Skin epidermis (tissue), 12 donors: ENCODE measurements around the gene GID4.
A peak's percentile ranks its signal among the peaks of the same experiment; 100 is the strongest.

Experiments
- H3K27ac ChIP-seq, 21 experiments: fragments of 200-600 bp; sonication (generic) in 11 of 21; one replicate each; pipeline ENCODE4 v1.5.0; 2020; ENCODE audit warnings: mild to moderate bottlenecking in 3 of 21, inconsistent platforms in 2 of 21, moderate library complexity in 2 of 21
- H3K4me3 ChIP-seq, 7 experiments: fragments of 200-600 bp; sonication (generic) in 2 of 7; one replicate each; pipeline ENCODE4 v1.5.0; 2020; ENCODE audit warnings: inconsistent platforms in 2 of 7, mild to moderate bottlenecking in 2 of 7, moderate library complexity in 1 of 7

GID4 gene

DNA sequence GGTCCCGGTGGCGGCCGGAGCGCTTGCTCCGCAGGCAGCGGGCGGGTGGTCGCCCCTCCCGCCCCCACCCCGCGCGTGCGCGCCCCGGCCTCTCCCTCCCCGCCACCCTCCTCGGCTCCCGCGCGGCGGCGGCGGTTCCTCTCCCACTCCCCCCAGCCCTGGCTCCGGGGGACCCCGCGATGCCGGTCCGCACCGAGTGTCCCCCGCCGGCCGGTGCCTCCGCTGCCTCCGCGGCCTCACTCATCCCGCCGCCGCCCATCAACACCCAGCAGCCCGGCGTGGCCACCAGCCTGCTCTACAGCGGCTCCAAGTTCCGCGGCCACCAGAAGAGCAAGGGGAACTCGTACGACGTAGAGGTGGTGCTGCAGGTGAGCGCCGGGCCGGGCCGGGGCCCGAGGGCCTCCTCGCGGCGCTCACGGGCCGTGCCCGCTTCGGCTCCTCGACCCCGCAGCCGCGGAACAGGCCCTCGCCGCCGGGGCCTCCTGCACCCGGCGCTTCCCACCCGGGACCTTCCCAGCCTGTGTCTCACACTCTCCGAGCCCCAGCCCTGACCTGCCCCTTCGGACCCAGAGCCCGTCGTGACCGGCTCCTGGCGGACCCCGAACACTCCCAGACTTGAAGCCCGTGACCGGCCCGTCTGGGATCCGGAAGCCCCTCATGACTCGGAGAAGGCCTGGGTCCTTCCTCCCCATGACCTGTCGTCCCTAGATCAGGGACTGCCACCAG lies 490 bp downstream of the GID4 start:
- H3K4me3 ChIP-seq = peak overlapping the region; percentile 66 to 98 (median 88)
- H3K27ac ChIP-seq = peak overlapping the region; percentile 36 to 92 (median 86)

DNA sequence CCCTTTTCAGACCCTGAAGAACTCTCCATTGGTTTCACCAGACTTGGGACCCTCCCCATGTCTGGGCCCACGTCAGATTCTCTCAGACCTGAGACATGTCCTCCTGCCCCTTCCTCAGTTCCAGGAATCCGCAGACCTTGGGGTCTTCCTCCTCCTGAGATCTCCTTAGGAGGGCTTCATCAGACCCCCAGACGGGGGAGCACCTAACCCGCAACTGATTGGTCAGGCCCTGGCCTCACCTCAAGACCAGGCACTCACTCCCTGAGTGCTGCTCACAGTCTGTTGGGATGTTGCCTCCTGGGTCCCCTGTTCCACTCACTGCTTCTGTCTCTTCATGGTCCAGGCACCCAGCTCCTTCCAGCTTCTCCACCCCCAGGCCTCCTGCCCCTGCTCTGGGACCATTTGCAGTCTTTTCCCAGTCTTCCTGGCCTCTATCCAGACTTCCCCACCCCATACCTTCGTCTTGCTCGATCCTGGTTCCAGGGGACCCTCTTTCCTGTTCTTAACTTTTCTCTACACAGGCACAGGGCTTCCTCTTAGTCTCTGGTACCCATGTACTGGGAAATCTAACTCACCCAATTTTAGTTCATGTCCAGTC lies 1.2 kb downstream of the GID4 start:
- Histone ChIP-seq H3K27ac (peak overlapping the region in 20 of 21 experiments; percentile 70 to 92 (median 86)), H3K4me3 (peak overlapping the region; percentile 66 to 98 (median 88))

GRCh38 chr17:18041776-18042175 lies 2.6 kb downstream of the GID4 start:
- peak overlapping the region in 6 of 21 experiments; percentile 5 to 90 (median 15) for H3K27ac ChIP-seq
- H3K4me3 ChIP-seq = no peak overlapping the region

- peak overlapping the region in 1 of 21 experiments; percentile 5 for H3K27ac ChIP-seq
- no peak overlapping the region for H3K4me3 ChIP-seq
Observed at GRCh38 chr17:18042983-18043382, 3.8 kb downstream of the GID4 start.

DNA sequence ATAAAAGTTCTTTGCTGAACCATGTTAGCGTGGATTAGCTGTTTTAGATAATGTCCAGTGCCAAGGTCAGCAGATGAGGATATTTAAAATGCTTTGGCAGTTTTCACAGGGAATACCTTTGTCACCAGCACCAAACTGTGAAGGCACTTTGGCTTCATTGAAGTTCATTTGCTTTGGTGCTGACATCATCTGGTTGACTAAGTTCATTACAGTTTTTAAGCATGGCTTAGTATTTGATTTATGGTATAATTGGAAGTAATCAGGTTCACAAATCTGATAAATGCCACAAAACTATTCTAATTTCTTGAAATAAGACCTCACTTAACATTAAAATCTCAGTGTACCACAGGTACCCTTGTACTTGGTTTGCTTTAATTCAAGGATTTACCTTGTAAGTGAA lies 4.3 kb downstream of the GID4 start:
- H3K27ac ChIP-seq = no peak overlapping the region
- no peak overlapping the region for H3K4me3 ChIP-seq

- no peak overlapping the region for H3K4me3 ChIP-seq
- no peak overlapping the region for H3K27ac ChIP-seq
Observed at GRCh38 chr17:18044609-18045008, 5.4 kb downstream of the GID4 start.

GRCh38 chr17:18045691-18046350 lies 6.6 kb downstream of the GID4 start:
- no peak overlapping the region for H3K27ac ChIP-seq
- H3K4me3 ChIP-seq = no peak overlapping the region

- Histone ChIP-seq H3K27ac (no peak overlapping the region), H3K4me3 (no peak overlapping the region)
Observed at GRCh38 chr17:18055597-18055996, 16.4 kb downstream of the GID4 start.

DNA sequence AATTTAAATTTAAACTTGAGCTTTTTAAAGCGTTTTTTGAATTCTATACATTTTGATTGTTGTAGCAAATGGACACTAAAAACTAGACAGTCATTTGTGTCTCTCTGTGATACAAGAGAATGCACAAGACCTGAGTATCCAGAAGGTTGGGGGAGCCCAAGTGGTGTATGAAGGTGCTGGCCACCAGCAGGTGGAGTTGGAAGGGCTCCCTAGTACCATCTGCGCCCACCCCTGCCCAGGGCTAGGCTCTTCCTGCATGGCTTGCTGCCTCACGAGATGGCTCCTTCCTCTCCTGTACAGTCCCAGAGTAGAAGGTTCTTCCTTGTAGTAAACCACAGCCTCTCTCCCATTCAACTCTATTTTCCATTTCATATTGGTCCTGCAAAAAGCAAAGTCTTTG lies 17.0 kb downstream of the GID4 start:
- H3K4me3 ChIP-seq = no peak overlapping the region
- no peak overlapping the region for H3K27ac ChIP-seq

GRCh38 chr17:18059283-18059682 lies 20.1 kb downstream of the GID4 start:
- no peak overlapping the region for H3K4me3 ChIP-seq
- no peak overlapping the region for H3K27ac ChIP-seq

DNA sequence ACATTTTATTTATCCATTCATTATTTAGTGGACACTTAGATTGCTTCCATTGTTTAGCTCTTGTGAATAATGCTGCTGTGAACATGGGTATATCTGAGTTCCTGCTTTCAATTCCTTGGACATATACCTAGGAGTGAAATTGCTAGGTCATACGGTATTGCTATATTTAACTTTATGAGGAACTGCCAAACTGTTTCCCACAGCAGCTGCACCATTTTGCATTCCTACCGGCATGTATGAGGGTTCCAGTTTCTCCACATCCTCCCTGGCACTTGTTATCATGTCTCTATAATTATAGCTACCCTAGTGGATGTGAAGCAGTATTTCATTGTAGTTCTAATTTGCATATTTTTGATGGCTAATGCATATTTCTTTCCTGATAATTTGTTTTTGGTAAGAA lies 24.8 kb downstream of the GID4 start:
- H3K27ac ChIP-seq = no peak overlapping the region

DNA sequence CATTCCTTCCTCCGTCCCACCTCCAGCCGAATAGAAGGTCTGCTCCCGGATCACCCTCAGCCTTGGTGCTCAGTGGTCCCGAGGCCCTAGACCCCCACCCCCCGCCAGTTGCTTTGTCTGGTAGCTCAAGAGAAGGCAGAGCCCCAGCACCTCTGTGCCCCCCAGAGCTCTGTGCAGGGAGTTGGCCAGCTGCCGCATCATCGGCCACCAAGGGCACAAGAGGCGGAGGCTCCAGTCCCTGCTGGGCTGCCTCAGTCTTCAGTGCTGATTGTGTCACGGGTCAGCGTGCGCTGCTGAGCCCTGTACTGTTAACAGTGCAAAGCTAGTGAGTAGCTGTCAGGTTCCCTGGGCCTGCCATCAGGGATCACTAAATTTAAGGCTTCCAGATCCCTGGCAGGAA lies 26.3 kb downstream of the GID4 start:
- no peak overlapping the region for H3K4me3 ChIP-seq
- H3K27ac ChIP-seq = no peak overlapping the region

More for the DNA sequence above, 24.8 kb downstream of the GID4 start:
- no peak overlapping the region for H3K4me3 ChIP-seq

- Histone ChIP-seq H3K4me3 (no peak overlapping the region), H3K27ac (no peak overlapping the region)
Observed at GRCh38 chr17:18066866-18067265, 27.7 kb downstream of the GID4 start.

DNA sequence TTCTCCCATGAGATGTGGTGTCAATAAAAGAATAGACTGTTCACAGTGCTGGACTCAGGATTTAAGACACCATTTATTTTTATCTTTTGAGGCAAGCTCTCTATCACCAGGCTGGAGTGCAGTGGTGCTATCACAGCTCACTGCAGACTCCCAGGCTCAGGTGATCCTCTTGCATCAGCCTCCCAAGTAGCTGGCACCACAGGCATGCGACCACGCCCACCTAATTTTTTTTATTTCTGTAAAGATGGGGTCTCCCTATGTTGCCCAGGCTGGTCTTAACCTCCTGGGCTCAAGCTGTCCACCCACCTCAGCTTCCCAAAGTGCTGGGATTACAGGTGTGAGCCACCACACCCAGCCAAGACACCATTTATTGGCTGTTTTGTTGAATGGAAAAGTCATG lies 29.9 kb downstream of the GID4 start:
- no peak overlapping the region for H3K4me3 ChIP-seq
- no peak overlapping the region for H3K27ac ChIP-seq

DNA sequence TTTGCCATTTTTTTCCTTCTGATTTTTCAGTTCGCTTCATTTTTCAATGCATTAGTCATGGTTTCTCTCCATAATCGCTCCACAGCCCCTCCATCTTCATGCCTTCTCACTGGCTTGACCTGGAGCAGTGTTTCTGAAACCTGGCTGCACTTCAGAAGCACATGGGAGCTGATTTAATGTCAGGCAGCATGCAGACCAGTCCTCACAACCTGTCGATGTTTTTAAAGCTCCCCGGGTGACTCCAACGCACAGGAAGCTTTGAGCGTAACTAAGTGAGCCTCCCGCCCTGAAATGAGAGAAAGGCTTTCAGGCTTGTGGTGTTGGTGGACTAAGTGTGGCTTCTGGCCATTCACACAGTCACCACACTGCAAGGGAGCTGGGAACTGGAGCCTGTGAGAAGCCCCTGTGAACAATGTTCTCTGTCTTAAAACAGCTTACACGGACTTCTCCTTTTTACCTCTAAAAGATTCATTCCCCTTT lies 31.7 kb downstream of the GID4 start:
- no peak overlapping the region for H3K27ac ChIP-seq
- H3K4me3 ChIP-seq = no peak overlapping the region

DNA sequence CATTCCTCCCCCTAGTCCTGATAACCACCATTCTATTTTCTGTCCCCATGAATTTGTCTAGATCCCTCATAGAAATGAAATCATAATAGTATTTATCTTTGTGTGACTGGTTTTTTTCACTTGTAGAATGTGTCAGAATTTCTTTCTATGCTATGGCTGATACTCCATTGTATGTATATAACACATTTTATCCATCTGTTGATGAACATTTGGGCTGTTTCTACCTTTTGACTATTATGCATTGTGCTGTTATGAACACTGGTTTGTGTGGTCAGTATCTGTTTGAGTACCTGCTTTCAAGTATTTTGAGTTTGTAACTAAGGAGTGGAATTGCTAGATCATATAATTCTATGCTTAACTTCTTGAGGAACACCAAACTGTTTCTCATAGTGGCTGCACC lies 32.5 kb downstream of the GID4 start:
- Histone ChIP-seq H3K4me3 (no peak overlapping the region), H3K27ac (no peak overlapping the region)

GRCh38 chr17:18074566-18075272 lies 35.5 kb downstream of the GID4 start:
- no peak overlapping the region for H3K27ac ChIP-seq
- no peak overlapping the region for H3K4me3 ChIP-seq

DNA sequence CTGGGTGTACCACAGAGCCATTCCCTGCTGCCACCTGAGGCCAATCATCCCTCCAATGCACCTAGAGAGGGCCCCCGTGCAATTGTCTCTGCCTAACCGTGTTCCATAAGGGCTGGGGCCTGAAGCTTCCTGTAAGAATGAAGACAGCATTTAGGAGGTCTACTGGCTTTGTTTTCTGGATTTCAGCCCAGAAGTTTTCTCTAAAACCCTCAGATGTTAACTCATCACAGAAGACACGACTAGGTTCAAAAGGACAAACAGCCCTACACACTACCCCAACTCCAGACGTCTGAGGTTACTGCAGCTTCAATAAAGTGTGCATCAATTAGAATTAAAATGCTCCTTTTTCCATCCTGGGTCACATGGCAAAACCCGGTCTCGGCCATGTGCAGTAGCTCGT lies 37.7 kb downstream of the GID4 start:
- Histone ChIP-seq H3K4me3 (no peak overlapping the region), H3K27ac (no peak overlapping the region)

DNA sequence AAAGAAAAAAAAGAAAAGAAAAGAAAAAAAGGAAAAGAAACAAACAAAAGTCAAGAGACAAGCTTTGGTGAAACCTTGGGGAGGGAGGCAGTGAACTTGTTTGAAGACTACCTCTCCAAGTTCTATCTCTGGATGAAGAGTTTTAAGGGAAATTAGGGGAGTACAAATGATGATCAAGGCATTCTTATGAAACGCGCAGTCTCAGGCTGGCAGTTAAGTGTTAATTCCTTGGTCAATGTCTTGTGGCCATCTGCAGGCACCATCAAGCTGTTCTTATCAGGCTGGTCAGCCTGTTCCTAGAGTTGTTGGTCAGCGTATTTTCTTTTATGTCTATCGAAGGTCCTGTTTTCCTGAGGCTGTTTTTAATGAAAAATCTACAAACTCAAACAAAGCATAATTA lies 40.3 kb downstream of the GID4 start:
- no peak overlapping the region for H3K27ac ChIP-seq
- no peak overlapping the region for H3K4me3 ChIP-seq

DNA sequence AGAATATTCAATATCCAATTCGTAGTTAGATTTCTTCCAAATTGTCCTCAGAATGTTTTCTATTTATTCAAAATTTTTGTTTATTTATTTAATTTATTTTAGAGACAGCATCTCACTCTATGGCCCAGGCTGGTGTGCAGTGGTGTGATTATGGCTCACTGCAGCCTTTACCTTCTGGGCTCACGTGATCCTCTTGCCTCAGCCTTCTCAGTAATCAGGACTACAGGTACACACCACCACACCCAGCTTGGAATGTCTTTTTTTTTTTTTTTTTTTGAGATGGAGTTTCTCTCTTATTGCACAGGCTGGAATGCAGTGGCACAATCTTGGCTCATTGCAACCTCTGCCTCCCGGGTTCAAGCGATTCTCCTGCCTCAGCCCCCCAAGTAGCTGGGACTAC lies 45.0 kb downstream of the GID4 start:
- H3K27ac ChIP-seq = no peak overlapping the region
- H3K4me3 ChIP-seq = no peak overlapping the region
